Left ventricle myocardium superior (tissue), 1 donor: ENCODE results near the gene PITHD1. TPM values are rescaled to one million over a fixed set of nuclear protein-coding genes. Genes with fewer than 3 reads are reported as not detected.
"Not testable (repeated sequence)": the region's sequence is repeated elsewhere in the genome, so short reads cannot be mapped to it uniquely, and the experiment has no call there.

Experiments used
- ATAC-seq: fragments of 200-7000 bp; cut with Tn5 transposase; one replicate; pipeline ENCODE4 v1.9.1; 2020; ENCODE audit warnings: mild to moderate bottlenecking, moderate library complexity
- DNase-seq: peaks from one replicate; pipeline ENCODE4 v3.0.0-alpha.2; 2020
- intact Hi-C: fragments of 100-400 bp; cut with micrococcal nuclease; formaldehyde crosslinking; loops from one replicate; pipeline ENCODE4 v1.11.0; 2022
- total RNA-seq: library from RNA; stranded (reverse); fragmentation: NEBNext Ultra II Directional; extraction: Animal tissue kit (Norgen Biotek cat#: 25700); gene quantifications from one replicate; pipeline ENCODE4 v1.2.1, GENCODE V29; 2021
- donor health status: DM: no; HTN: yes; CAD: no; lungs with severe emphysema.

The PITHD1 gene
- total RNA-seq, 1 donor from 2014 or later = 44.7 TPM

DNA sequence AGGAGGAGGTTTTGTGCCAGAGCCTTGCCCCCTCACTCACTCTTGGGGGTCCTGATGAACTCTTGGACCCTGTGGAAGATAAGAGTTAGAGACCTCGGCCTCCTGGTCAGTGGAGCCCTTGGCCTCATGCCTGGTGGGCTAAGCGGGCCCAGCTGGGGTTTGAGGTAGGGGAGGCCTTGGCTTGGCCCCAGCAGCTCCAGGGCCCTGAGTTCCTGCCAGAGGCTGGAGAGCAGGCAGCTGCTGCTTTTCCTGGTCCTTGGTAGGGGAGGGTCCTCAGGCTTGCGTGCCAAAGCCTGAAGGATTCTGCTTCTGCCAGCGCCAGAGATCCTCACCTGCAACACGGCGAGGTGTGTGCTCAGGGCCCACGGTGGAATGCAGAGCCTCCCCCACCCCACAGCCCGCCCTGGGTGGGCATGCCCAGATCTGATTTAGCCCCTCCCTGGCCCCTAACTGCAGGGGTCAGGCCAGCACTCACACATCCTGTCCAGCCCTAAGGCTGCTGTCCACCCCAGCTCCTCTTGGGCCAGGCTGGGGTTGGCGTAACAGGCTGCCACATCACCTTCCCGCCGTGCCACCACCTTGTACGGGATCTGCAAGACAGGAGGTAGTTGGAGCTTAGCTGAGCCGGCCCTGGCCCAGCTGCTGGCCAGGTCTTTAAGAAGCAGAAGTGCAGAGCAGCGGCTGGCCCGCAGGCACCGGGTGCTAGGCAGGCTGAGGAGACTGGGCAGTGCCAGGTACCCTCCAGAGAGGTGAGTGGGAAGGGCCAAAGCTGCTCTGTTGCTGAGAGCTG lies 17.7 kb downstream of the PITHD1 start:
- ATAC-seq (no peak), DNase-seq (no peak)
- intact Hi-C loops = no loop called here

DNA sequence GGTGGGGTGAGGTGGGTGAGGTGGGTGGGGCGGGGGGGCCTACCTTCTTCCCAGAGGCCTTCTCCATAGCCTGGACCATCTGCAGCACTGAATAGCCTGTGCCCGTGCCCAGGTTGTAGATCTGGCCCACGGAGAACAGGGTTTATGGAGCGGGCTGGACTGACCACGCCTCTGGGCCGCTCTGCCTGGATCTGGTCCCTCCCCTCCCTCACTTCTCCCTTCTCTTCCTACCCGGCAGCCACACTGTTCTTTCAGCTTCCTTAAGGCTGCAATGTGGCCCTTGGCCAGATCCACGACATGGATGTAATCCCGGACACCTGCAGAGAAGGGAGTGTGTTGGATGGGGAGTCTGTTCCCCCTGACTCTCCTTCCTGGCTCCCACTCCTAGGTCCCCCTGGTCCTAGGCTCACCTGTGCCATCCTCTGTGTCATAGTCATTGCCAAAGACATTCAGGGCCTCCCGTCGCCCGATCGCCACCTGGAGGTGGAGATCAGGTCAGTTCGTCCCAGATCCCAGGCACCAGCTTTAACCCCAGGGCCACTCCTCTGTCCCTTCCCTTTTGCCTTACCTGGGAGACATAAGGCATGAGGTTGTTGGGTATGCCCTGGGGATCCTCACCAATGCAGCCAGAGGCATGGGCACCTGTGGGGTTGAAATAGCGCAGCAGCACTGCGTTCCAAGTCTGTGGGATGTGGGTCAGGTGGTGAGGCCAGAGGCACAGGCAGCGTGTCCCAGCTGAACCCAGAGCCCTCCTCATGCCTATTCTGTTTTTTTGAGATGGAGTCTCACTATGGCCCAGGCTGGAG lies 18.5 kb downstream of the PITHD1 start:
- no peak for ATAC-seq
- no peak for DNase-seq
- intact Hi-C loops = no loop called here

DNA sequence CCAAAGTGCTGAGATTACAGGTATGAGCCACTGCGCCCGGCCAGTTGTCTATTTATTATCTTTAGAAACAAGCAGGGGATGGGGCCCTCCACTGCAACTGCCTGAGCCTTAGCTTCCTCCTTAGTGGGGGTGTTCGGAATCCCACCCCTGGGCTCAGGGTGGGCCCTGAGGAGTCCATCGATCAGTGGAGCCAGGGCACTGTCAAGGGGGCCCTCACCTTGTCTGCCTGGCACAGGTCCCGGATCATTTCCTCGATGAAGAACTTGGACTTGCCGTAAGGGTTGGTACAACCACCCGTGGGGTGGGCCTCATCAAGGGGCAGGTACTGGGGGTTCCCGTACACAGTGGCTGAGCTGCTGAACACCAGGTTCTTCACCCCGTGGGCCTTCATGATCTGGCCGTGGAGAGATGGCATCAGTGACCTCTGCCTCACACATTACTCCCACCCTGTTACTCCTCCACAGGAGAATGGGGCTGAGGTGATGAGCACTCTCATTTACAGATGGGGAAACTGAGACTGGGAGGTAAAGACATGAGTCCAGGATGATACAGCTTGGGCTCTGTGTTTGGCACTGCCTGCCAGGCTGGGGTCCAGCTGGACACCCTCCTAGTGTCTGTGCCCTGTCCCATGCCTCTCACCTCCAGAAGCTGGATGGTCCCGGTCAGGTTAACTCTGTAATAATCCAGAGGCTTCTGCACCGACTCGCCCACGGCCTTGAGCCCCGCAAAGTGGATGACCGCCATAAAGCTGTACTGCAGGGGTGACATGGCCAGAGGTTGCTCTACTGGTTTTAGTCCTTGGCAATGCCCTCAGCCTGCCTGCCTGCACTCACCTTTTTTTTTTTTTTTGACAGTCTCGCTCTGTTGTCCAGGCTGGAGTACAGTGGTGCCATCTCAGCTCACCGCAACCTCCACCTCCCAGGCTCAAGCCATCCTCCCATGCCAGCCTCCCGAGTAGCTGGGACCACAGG lies 19.5 kb downstream of the PITHD1 start:
- ATAC-seq (no peak), DNase-seq (no peak)
- intact Hi-C loops = no loop called here

DNA sequence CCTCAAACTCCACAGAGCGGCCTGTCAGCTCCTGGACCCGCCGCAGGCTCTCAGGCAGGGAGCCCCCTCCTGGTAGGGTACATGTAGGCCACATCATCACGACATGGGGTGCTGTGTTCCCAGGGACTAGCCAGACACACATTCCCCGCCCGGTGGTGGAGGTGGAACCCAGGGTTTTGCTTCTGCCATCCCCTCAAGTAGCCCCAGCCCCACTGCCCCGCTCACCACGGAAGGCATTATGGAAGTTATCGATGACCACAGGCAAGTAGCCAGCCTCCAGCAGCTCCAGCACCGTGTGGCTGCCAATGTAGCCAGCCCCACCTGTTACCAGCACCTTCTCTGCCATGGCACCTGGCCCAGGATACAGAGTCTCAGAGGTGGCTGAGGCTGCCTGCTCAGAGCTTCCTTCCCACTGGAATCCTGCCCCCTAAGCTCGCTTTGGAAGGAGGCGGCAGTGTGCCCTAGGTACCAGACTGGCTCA lies 20.5 kb downstream of the PITHD1 start:
- intact Hi-C loops = no loop called here
- ATAC-seq (no peak), DNase-seq (no peak)

DNA sequence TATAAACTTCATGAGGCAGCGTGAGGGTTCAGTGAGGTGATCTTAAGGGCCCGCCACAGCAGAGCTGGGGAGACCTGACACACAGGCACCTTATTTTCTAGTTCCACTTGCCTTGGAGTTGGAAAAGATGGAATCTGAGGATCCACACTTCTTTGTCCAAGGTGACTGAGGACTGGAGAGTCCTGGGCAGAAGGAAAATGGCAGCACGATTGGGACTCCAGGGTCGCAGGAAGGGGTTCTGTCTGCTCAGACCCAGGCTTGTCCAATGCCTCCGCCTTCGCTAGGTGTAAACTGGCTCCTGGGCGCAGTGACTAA lies 21.0 kb downstream of the PITHD1 start:
- intact Hi-C loops = no loop called here

DNA sequence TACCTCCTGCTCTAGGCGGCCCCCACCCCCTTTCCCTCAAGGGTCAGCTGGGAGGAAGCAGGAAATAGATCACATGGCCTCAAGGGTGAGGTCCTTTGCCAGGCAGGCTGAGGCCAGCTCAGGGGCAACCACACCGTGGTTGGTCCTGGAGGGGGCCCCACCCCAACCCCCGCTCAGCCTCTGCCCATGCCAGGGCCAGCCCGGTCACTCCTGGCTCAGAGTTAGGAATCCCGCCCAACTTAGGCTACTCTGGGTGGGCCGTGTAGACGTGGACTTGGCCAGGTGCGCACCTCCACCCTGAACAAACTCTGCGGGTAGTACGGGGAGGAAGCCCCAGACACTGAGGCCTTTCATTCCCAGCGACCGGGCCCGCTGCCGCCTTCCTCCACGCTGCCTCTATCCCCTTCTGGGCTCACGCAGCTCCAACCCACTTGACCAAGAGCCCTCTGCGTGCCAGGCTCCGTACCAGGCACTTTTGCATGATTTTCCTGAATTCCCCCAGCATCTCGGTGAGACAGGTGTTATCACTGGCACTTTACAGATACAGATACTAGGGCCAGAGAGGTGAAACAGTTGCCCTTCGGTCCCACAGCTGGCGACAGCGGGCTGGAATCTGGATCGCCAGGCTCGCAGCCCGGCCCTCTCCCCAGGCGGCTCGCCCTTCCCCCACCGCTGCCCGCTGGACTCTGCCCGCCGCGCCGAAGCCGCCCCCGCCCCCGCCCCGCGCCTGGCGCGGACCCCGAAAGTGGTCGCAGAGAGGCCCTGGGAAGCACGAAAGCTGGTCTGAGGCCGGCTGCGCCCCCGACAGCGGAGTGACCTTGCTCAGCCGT lies 21.6 kb downstream of the PITHD1 start:
- intact Hi-C loops = no loop called here
- DNase-seq = peak; percentile 55
- peak; percentile 39 for ATAC-seq

More for the DNA sequence above, 21.0 kb downstream of the PITHD1 start:
- ATAC-seq (no peak), DNase-seq (no peak)

DNA sequence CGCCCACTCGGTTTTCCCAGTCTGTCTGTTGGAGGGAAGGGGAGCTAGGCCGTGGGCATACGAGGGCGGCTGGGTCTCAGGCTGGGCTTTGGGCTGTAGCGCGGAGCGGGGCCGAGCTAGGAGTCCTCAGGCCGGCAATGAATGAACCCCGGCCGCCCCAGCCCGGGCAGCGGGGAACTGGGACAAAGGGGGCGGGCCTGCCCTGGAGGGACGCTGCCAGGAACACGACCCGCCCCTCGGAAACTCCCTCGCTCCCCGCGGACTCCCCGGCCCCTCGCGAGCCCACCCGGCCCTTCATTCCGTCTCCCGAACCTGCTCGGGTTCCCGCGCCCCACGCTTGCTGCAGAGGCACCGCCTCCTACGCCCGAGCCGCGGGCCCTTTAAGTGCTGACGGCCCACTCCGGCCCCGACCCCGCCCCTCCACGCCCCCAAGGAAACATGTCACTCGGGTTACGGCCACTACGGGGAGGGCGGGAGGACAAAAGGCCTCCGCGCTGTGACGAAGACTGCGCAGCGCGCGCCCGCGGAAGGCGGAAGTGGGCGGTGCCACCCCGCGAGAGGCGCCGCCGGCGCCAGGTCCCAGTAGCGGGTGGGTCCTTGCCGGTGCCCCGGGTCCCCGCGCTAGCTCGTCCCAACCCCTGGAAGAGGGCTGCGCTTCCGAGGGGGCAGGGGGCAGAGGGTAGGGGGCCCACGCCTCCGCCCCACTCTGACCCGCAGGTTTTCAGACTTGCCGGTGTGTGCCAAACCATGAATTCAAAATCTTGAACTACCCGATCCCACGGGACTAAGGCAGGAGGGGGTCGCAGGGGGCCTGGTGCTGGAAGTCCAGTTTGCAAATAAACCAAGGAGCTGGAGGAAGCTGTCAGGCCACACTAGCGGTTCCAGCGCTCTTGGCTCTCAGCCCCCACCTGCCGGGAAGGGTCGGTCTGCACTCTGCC lies 22.5 kb downstream of the PITHD1 start, which contains the start of gene GALE:
GALE (minus strand) TSS at position 355 of the 938 bp plus-strand sequence. CDS start 1,747 bp downstream, outside the sequence.
- DNase-seq (peak; percentile 98), ATAC-seq (peak; percentile 96)
- intact Hi-C loops = no loop called here

DNA sequence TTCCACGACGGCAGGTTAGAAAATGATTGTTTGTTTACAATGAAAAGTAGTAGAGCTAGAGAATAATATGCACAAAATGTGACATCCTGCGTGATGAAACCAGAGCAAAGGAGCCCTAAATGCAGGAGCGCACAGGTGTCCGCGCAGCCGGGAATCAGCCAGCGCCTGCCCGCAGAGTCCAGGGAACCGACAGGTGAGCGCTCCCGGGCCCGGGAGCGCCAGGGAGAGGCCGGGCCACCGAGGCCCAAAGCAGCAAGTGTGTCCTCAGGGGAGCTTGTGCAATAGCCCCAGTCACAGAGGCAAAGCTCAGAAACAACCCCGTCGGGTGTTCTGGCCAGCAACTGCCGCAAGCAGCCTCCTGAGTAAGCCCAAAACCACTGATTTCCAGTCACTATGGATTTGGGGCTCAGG lies 23.1 kb downstream of the PITHD1 start:
- ATAC-seq (no peak), DNase-seq (no peak)
- intact Hi-C loops = no loop called here

DNA sequence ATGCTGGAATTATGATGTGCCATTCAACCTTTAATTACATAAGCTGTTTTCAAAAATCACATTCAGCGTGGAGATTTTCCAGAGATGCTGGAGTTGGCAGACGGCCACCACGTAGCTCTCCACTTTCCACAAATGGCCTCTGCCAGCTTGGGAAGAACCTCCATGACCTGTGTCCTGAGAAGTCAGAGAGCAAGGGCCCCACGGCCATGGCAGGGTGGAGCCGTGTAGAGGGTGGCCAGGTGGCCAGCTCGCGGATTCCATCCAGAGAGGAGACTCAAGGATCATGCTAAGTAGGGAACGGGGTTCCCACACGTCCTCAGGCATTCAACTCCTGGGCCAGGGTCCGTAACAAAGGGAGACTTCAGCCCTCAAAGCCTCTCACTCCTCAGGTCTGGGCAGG lies 23.7 kb downstream of the PITHD1 start:
- DNase-seq = no peak
- intact Hi-C loops = no loop called here
- ATAC-seq = no peak

DNA sequence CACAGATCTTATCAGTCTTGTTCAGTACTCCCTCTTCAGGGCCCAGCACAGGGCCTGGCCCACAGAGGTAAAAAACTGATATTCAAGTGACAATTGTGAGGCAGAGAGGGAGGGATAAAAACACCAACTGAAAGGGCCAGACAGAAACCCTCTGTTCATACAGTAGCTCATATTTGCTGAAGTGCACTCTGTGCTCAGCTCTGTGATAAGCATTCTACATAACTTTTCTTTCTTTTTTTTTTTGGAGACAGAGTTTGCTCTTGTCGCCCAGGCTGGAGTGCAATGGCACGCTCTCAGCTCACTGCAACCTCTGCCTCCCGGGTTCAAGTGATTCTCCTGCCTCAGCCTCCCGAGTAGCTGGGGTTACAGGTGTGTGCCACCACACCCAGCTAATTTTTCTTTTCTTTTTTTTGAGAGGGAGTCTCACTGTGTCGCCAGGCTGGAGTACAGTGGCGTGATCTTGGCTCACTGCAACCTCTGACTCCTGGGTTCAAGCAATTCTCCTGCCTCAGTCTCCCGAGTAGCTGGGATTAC lies 24.7 kb downstream of the PITHD1 start:
- intact Hi-C loops, ATAC-seq, DNase-seq: not testable (repeated sequence)

DNA sequence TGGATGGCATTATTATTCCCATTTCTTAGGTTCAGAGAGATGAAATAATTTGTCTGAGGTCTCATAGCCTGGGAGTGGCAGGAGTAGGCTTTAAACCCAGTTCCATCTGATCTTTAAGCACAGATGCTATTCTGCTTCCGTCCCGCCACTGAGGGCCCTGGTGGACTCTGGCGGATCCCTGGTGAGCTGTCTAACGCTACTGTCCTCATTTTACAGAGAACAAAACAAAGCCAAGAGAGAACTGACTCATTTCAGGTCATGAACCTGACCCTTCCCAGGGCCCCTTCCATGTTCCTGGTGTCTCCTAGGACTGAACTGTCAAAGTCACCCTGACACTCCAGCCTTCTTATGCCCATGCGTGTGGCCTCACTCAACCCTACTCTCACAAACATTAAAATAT lies 25.5 kb downstream of the PITHD1 start:
- no peak for ATAC-seq
- DNase-seq = no peak
- intact Hi-C loops = no loop called here

DNA sequence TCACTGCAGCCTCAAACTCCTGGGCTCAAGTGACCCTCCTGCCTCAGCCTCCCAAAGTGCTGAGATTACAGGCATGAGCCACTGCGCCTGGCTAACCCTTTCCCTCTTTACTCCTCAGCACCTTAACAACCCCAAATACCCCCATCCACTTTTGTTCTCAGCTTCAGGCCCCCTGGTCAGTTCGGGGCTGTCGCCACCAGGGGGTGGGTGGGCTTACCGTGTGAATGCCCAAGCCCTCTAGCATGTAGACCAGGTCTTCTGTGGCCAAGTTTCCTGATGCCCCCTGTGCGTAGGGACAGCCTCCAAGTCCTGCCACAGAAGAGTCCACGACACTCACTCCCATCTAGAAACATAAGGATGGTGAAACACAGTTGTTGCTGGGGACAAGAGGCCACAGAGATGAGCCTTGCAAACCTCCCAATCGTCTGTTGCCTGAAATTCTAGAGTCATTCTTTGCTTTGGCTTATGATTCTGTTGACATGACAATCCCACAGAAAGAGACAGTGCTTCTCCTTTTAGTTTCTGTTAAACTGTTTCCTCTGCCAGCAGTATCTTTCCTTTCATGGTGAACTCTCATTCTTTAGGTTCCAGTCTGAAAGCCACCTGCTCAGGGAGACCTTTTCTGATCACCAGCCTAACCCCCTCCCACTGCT lies 26.1 kb downstream of the PITHD1 start:
- intact Hi-C loops = no loop called here
- ATAC-seq = no peak
- no peak for DNase-seq

DNA sequence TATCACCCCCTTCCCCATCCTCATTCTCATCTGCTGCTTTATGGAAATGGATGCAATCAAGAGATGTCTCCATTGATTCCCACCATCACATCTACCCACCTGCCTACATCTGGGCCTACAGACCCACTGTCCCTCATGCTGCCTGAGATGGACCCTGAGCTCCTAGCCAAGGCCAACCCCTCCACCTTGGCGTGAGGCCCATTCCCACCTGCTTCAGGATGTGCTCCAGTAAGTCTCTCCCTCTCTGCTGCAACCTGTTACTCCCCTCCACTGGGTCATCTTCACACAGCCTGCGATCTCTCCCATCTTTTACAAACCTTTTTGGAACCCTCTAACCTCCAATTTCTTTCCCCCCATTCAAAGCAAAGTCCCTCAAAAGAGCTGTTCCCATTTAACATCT lies 26.8 kb downstream of the PITHD1 start:
- no peak for DNase-seq
- no peak for ATAC-seq
- intact Hi-C loops = no loop called here

DNA sequence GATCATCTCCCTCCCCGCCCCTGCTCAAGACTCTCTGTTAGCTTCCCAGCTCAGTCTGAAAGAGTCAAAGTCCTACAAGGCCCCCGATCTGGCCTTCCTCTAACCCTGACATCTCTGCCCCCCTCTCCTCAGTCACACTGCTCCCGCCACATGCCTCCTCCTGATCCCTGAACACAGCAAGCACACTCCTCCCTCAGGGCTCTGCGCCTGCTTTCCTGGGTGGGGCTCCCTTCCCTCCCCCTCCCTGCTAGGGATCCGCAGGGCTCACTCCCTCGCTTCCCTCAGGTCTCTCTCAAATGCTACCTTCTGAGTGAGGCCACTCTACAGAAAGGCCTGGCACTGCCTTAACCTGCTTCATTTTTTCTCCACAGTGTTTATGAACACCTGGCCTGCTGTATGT lies 28.1 kb downstream of the PITHD1 start:
- intact Hi-C loops = no loop called here
- ATAC-seq (no peak), DNase-seq (no peak)

DNA sequence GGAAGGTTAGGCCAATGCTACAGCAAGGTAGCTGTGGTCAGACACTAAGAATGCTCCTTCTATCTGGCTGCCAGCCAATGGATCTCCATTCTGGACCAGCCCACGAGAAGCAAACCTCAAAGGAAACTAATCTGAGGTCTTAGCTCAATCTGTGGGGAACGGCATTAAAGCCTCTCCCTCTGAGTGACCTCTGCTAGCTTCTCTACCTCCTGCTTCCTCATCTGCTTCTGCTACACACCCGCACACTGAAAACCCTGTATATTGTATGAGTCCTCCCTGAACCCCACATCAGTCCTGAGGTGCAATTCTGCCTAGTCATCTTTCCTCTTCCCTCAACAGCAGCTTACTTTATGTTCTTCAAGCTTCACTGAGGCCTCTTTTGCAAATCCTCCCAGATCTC lies 29.2 kb downstream of the PITHD1 start:
- DNase-seq = no peak
- intact Hi-C loops = no loop called here
- no peak for ATAC-seq

DNA sequence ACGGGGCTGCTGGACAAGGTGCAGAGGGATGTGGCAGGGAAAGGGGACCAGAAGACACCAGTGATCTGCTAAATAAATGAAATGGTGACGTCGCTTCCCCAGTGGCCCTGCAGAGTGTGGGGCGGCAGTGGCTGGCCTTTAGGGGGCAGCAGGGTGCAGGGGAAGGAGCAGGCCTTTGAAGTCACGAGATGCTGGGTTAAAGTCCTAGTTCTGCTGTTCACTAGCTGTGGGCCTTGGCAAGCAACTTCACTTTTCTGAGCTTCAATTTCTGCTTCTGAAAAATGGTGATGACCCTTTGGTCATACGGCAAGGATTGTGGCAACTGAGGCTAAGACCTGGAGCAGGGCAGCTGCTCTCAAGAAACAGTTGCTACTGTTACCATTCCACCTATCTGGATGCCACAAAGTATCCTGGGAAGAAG lies 31.5 kb downstream of the PITHD1 start:
- intact Hi-C loops = no loop called here
- DNase-seq = peak; percentile 82
- peak; percentile 89 for ATAC-seq
